Esophagus muscularis mucosa (tissue), 3 donors: ENCODE data around the gene OSR1.

ENCODE experiments used
- POLR2A ChIP-seq: fragments of 450-650 bp; IDR thresholded peaks from one replicate; pipeline ENCODE4 v1.6.1; 2017; ENCODE audit warnings: antibody characterized with exemption, moderate library complexity, mild to moderate bottlenecking, low read depth
- TF ChIP-seq, protein P1 (sequence below), 3 experiments: fragments of 200-600 bp in 2 of 3; fragments of 450-650 bp in 1 of 3; sonication (generic) in 2 of 3; IDR thresholded peaks; one replicate each; pipeline ENCODE4 v1.5.1; 2017 to 2019; ENCODE audit warnings: antibody characterized with exemption in 3 of 3, mild to moderate bottlenecking in 2 of 3, moderate library complexity in 1 of 3

DNA sequence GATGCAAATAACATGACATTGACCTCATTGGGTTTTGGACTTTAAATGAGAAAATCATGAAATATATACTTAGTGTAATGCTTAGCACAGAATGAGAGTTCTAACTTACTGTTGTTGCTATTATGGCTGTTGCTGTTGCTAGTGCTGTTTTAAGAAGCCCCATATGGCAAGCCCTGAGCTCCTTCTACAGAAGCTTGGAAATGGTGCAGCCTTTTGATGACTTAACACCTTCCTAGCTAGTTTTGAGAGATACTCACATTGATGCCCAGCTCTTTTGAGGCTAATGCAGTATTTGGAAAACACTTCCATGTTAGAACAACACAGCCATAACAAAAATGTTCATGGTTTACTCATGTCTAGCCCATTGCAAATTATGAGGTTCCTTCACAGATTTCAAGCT lies 30.9 kb downstream of the OSR1 start:
- TF ChIP-seq, protein P1, sequence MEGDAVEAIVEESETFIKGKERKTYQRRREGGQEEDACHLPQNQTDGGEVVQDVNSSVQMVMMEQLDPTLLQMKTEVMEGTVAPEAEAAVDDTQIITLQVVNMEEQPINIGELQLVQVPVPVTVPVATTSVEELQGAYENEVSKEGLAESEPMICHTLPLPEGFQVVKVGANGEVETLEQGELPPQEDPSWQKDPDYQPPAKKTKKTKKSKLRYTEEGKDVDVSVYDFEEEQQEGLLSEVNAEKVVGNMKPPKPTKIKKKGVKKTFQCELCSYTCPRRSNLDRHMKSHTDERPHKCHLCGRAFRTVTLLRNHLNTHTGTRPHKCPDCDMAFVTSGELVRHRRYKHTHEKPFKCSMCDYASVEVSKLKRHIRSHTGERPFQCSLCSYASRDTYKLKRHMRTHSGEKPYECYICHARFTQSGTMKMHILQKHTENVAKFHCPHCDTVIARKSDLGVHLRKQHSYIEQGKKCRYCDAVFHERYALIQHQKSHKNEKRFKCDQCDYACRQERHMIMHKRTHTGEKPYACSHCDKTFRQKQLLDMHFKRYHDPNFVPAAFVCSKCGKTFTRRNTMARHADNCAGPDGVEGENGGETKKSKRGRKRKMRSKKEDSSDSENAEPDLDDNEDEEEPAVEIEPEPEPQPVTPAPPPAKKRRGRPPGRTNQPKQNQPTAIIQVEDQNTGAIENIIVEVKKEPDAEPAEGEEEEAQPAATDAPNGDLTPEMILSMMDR (IDR thresholded peaks at IDR 0.05) = no peak
- no peak for TF ChIP-seq POLR2A
